CD4-positive, CD25-positive, alpha-beta regulatory T cell (primary cell): ENCODE data around the gene TRDN. TPM values are rescaled to one million over a fixed set of nuclear protein-coding genes. Genes with fewer than 3 reads are reported as not detected.

Experiments
- ATAC-seq, 2 donors: fragments of 150-1000 bp; cut with Tn5 transposase; one replicate each; pipeline ENCODE4 v1.10.0; 2021; ENCODE audit warnings: low read depth in 2 of 2, moderate number of reproducible peaks in 2 of 2, moderate library complexity in 1 of 2
- DNase-seq, 3 donors: peaks; one replicate each; pipeline versions ENCODE4 v3.0.0 to v3.0.0-alpha.2; 2012 to 2022; ENCODE audit warnings: mixed read lengths in 1 of 3
- H3K27ac ChIP-seq: one replicate; pipeline ENCODE4 v1.7.0; 2013; ENCODE audit warnings: mild to moderate bottlenecking, low read length; ENCODE audit not compliant: insufficient read depth, poor library complexity, severe bottlenecking
- H3K27me3 ChIP-seq: one replicate; pipeline ENCODE4 v1.7.0; 2013; ENCODE audit warnings: low read length; ENCODE audit not compliant: control insufficient read depth, insufficient read depth
- H3K36me3 ChIP-seq: one replicate; pipeline ENCODE4 v1.7.0; 2013; ENCODE audit warnings: mild to moderate bottlenecking, low read length, moderate library complexity; ENCODE audit not compliant: control insufficient read depth, insufficient read depth
- H3K4me1 ChIP-seq: 2 replicates; pipeline ENCODE4 v1.7.0; 2013; ENCODE audit warnings: mild to moderate bottlenecking, low read length; ENCODE audit not compliant: insufficient read depth, control insufficient read depth, poor library complexity, severe bottlenecking
- H3K4me3 ChIP-seq: one replicate; pipeline ENCODE4 v1.7.0; 2013; ENCODE audit warnings: low read depth, mild to moderate bottlenecking, low read length, moderate library complexity
- H3K9me3 ChIP-seq, 2 experiments: 1 replicate in 1 of 2; 2 replicates in 1 of 2; pipeline ENCODE4 v1.7.0; 2013; ENCODE audit warnings: low read length in 2 of 2, mild to moderate bottlenecking in 1 of 2, moderate library complexity in 1 of 2; ENCODE audit not compliant: control insufficient read depth in 2 of 2
- H3K27ac Mint-ChIP-seq, 3 donors: one replicate each; pipeline ENCODE4 v1.8.0; 2020 to 2022; ENCODE audit warnings: mild to moderate bottlenecking in 3 of 3, mixed read lengths in 3 of 3, moderate library complexity in 2 of 3
- H3K27me3 Mint-ChIP-seq: one replicate; pipeline ENCODE4 v1.8.0; 2022; ENCODE audit warnings: mild to moderate bottlenecking, mixed read lengths
- H3K36me3 Mint-ChIP-seq: one replicate; pipeline ENCODE4 v1.8.0; 2020; ENCODE audit warnings: mixed read lengths
- H3K4me1 Mint-ChIP-seq, 4 donors: one replicate each; pipeline ENCODE4 v1.8.0; 2020 to 2022; ENCODE audit warnings: mixed read lengths in 4 of 4, mild to moderate bottlenecking in 1 of 4
- H3K4me3 Mint-ChIP-seq, 4 donors: one replicate each; pipeline ENCODE4 v1.8.0; 2020 to 2022; ENCODE audit warnings: mild to moderate bottlenecking in 4 of 4, mixed read lengths in 4 of 4, moderate library complexity in 3 of 4
- H3K9me3 Mint-ChIP-seq, 7 donors: one replicate each; pipeline ENCODE4 v1.8.0; 2020 to 2022; ENCODE audit warnings: mixed read lengths in 7 of 7, mild to moderate bottlenecking in 3 of 7, moderate library complexity in 2 of 7
- polyA plus RNA-seq, 4 donors: library from polyadenylated mRNA; unstranded; fragments of 300-500 nt; fragmentation: Illumina TruSeq; gene quantifications; one replicate each; pipeline ENCODE4 v1.2.3, GENCODE V29; 2021
- total RNA-seq: library from RNA; stranded (reverse); gene quantifications from one replicate; pipeline ENCODE4 v1.2.3, GENCODE V29; 2022

Gene TRDN
- total and polyA plus RNA-seq, 5 donors from 2014 or later, result not detected

GRCh38 chr6:123448306-123448884 lies 188.4 kb downstream of the TRDN start:
- Mint-ChIP-seq H3K4me3 (no peak overlapping the region), H3K27me3 (no peaks in the 10 kb centered on the region), H3K27ac (no peak overlapping the region), H3K9me3 (peaks cover 1 to 17% (median 11%) of the 10 kb centered on the region in 7 donors), H3K36me3 (no peaks in the 10 kb centered on the region), H3K4me1 (no peaks in the 10 kb centered on the region)
- Histone ChIP-seq H3K36me3 (no peaks in the 10 kb centered on the region), H3K4me3 (no peak overlapping the region), H3K27ac (no peak overlapping the region), H3K27me3 (no peaks in the 10 kb centered on the region), H3K4me1 (no peaks in the 10 kb centered on the region), H3K9me3 (no peaks in the 10 kb centered on the region)
- DNase-seq, result no peak
- ATAC-seq, result no peak

GRCh38 chr6:123447315-123447937 lies 189.3 kb downstream of the TRDN start:
- Mint-ChIP-seq H3K36me3 (no peaks in the 10 kb centered on the region), H3K4me1 (no peaks in the 10 kb centered on the region), H3K27me3 (no peaks in the 10 kb centered on the region), H3K27ac (no peak overlapping the region), H3K4me3 (no peak overlapping the region), H3K9me3 (peaks cover 1 to 17% (median 6%) of the 10 kb centered on the region in 7 donors)
- no peaks in the 10 kb centered on the region for H3K4me1 ChIP-seq
- DNase-seq, result no peak
- H3K27me3 ChIP-seq, result no peaks in the 10 kb centered on the region
- no peak overlapping the region for H3K27ac ChIP-seq
- H3K9me3 ChIP-seq, result no peaks in the 10 kb centered on the region
- H3K36me3 ChIP-seq, result no peaks in the 10 kb centered on the region
- H3K4me3 ChIP-seq, result no peak overlapping the region
- ATAC-seq, result no peak

GRCh38 chr6:123439371-123439770 lies 197.4 kb downstream of the TRDN start:
- no peaks in the 10 kb centered on the region for H3K36me3 Mint-ChIP-seq

GRCh38 chr6:123434186-123434585 lies 202.6 kb downstream of the TRDN start:
- DNase-seq (no peak), ATAC-seq (no peak)
- no peaks in the 10 kb centered on the region for H3K27me3 Mint-ChIP-seq
- H3K27ac ChIP-seq, result no peak overlapping the region
- H3K27me3 ChIP-seq, result no peaks in the 10 kb centered on the region
- H3K36me3 Mint-ChIP-seq, result no peaks in the 10 kb centered on the region
- H3K4me1 Mint-ChIP-seq, result no peaks in the 10 kb centered on the region
- peak overlapping the region in 1 of 4 donors; percentile 4 for H3K4me3 Mint-ChIP-seq
- H3K4me1 ChIP-seq, result no peaks in the 10 kb centered on the region
- no peaks in the 10 kb centered on the region for H3K36me3 ChIP-seq
- H3K4me3 ChIP-seq, result no peak overlapping the region
- H3K9me3 ChIP-seq, result no peaks in the 10 kb centered on the region
- H3K9me3 Mint-ChIP-seq, result peaks cover 0 to 3% (median 2%) of the 10 kb centered on the region in 7 donors
- H3K27ac Mint-ChIP-seq, result no peak overlapping the region

More at GRCh38 chr6:123439371-123439770, 197.4 kb downstream of the TRDN start:
- H3K36me3 ChIP-seq, result no peaks in the 10 kb centered on the region
- H3K4me1 ChIP-seq, result no peaks in the 10 kb centered on the region
- no peaks in the 10 kb centered on the region for H3K4me1 Mint-ChIP-seq
- no peaks in the 10 kb centered on the region for H3K27me3 ChIP-seq
- ATAC-seq (no peak), DNase-seq (no peak)
- no peak overlapping the region for H3K27ac ChIP-seq
- H3K4me3 ChIP-seq, result no peak overlapping the region
- H3K27ac Mint-ChIP-seq, result no peak overlapping the region
- H3K9me3 ChIP-seq, result no peaks in the 10 kb centered on the region
- H3K9me3 Mint-ChIP-seq, result peaks cover 0 to 4% (median 2%) of the 10 kb centered on the region in 7 donors
- H3K27me3 Mint-ChIP-seq, result no peaks in the 10 kb centered on the region
- H3K4me3 Mint-ChIP-seq, result no peak overlapping the region

GRCh38 chr6:123430970-123431369 lies 205.8 kb downstream of the TRDN start:
- Mint-ChIP-seq H3K27me3 (no peaks in the 10 kb centered on the region), H3K27ac (no peak overlapping the region), H3K4me1 (no peaks in the 10 kb centered on the region), H3K4me3 (no peak overlapping the region), H3K9me3 (peaks cover 0 to 2% (median 0%) of the 10 kb centered on the region in 7 donors), H3K36me3 (no peaks in the 10 kb centered on the region)
- H3K4me3 ChIP-seq, result no peak overlapping the region
- H3K27me3 ChIP-seq, result no peaks in the 10 kb centered on the region
- no peaks in the 10 kb centered on the region for H3K36me3 ChIP-seq
- H3K9me3 ChIP-seq, result no peaks in the 10 kb centered on the region
- ATAC-seq (no peak), DNase-seq (no peak)
- no peak overlapping the region for H3K27ac ChIP-seq
- no peaks in the 10 kb centered on the region for H3K4me1 ChIP-seq

GRCh38 chr6:123427008-123427407 lies 209.7 kb downstream of the TRDN start:
- H3K36me3 ChIP-seq, result no peaks in the 10 kb centered on the region
- no peak overlapping the region for H3K27ac ChIP-seq
- H3K4me3 ChIP-seq, result no peak overlapping the region
- no peak overlapping the region for H3K27ac Mint-ChIP-seq
- H3K4me3 Mint-ChIP-seq, result no peak overlapping the region
- no peaks in the 10 kb centered on the region for H3K4me1 Mint-ChIP-seq
- H3K4me1 ChIP-seq, result no peaks in the 10 kb centered on the region
- H3K36me3 Mint-ChIP-seq, result no peaks in the 10 kb centered on the region
- H3K9me3 ChIP-seq, result no peaks in the 10 kb centered on the region
- ATAC-seq (no peak), DNase-seq (no peak)
- no peaks in the 10 kb centered on the region for H3K27me3 Mint-ChIP-seq
- no peaks in the 10 kb centered on the region for H3K9me3 Mint-ChIP-seq
- no peaks in the 10 kb centered on the region for H3K27me3 ChIP-seq

- DNase-seq (no peak), ATAC-seq (no peak)
- H3K27me3 ChIP-seq, result no peaks in the 10 kb centered on the region
- Mint-ChIP-seq H3K27me3 (no peaks in the 10 kb centered on the region), H3K9me3 (no peaks in the 10 kb centered on the region), H3K27ac (no peak overlapping the region), H3K4me3 (no peak overlapping the region), H3K36me3 (no peaks in the 10 kb centered on the region), H3K4me1 (no peaks in the 10 kb centered on the region)
- H3K4me1 ChIP-seq, result no peaks in the 10 kb centered on the region
- no peaks in the 10 kb centered on the region for H3K36me3 ChIP-seq
- H3K4me3 ChIP-seq, result no peak overlapping the region
- no peak overlapping the region for H3K27ac ChIP-seq
- no peaks in the 10 kb centered on the region for H3K9me3 ChIP-seq
Measured at GRCh38 chr6:123423130-123423529, 213.6 kb downstream of the TRDN start.

- no peak overlapping the region for H3K27ac ChIP-seq
- H3K27me3 Mint-ChIP-seq, result no peaks in the 10 kb centered on the region
- peaks cover 0 to 4% (median 0%) of the 10 kb centered on the region in 7 donors for H3K9me3 Mint-ChIP-seq
- no peak for DNase-seq
- no peaks in the 10 kb centered on the region for H3K4me1 Mint-ChIP-seq
- no peaks in the 10 kb centered on the region for H3K4me1 ChIP-seq
- no peaks in the 10 kb centered on the region for H3K36me3 Mint-ChIP-seq
- ATAC-seq, result no peak
- no peak overlapping the region for H3K4me3 ChIP-seq
- no peaks in the 10 kb centered on the region for H3K27me3 ChIP-seq
- no peaks in the 10 kb centered on the region for H3K9me3 ChIP-seq
- H3K27ac Mint-ChIP-seq, result no peak overlapping the region
- H3K4me3 Mint-ChIP-seq, result no peak overlapping the region
- H3K36me3 ChIP-seq, result no peaks in the 10 kb centered on the region
Measured at GRCh38 chr6:123420512-123420911, 216.2 kb downstream of the TRDN start.
